ENCODE data around the gene ECI2. TPM values are rescaled to one million over a fixed set of nuclear protein-coding genes. Genes with fewer than 3 reads are reported as not detected.

Gene ECI2
- polyA plus RNA-seq, 2 of the 4 experiments (the other 2 are of a cell fraction): 48.1 to 68.9 TPM

DNA sequence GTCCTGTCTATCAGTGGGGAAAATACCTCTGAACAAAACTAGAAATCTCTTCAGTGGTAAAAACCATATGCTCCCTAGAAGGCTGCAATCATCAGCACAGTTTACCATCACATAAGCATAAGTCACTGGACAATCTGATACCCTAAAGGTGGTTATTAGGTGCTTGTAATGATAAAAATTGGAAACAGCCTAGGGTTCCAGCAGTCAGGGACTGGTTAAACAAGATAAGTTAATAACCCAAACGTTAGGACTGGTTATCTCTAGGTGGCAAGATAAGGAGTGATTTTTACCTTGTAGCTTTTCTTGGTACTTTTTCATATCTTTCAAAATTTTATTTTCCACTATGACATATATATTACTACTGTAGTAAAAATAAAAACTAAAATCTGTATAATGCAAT, 11.0 kb downstream of the ECI2 start:
- H3K27ac ChIP-seq: no peak overlapping the region
- H3K9me3 ChIP-seq: no peaks in the 10 kb centered on the region
- FAIRE-seq (no peak), DNase-seq (ENCODE audit: low read depth in 1 of 2, low spot score in 1 of 2) (no peak), ATAC-seq (no peak)
- no peak overlapping the region for H3K4me3 ChIP-seq
- POLR2A ChIA-PET: no interaction called here
- no peak overlapping the region for H3K4me2 ChIP-seq
- CTCF ChIA-PET: interaction anchor here (1.9 kb wide), 1 partner anchor 31 kb away, joined by 5 read pairs; no protein-coding TSS in a partner anchor
- TF ChIP-seq HEYL (CRISPR knock-in tag; IDR thresholded peaks at IDR 0.05) (no peak), ZFP36 (IDR thresholded peaks at IDR 0.05; ENCODE audit: borderline replicate concordance, partially characterized antibody) (no peak), PHF8 (IDR thresholded peaks at IDR 0.05; ENCODE audit: borderline replicate concordance, low read depth) (no peak), HDAC2 (IDR thresholded peaks at IDR 0.05) (no peak), ZSCAN20 (CRISPR knock-in tag; IDR thresholded peaks at IDR 0.05) (no peak), POLR2A (IDR thresholded peaks at IDR 0.05; ENCODE audit: low read length) (no peak), EP300 (IDR thresholded peaks at IDR 0.05) (no peak), KDM1A (IDR thresholded peaks at IDR 0.05; ENCODE audit: low read depth) (no peak), ZNF302 (CRISPR knock-in tag; IDR thresholded peaks at IDR 0.05) (no peak), SREBF2 (IDR thresholded peaks at IDR 0.05) (no peak), NFE2L2 (conservative IDR thresholded peaks at IDR 0.05; ENCODE audit: low read length) (no peak), HOXB5 (CRISPR knock-in tag; IDR thresholded peaks at IDR 0.05) (no peak), NPAS2 (CRISPR knock-in tag; IDR thresholded peaks at IDR 0.05; ENCODE audit: borderline replicate concordance) (no peak), TP53 (CRISPR knock-in tag; IDR thresholded peaks at IDR 0.05) (no peak)
- TF ChIP-seq, protein P1, sequence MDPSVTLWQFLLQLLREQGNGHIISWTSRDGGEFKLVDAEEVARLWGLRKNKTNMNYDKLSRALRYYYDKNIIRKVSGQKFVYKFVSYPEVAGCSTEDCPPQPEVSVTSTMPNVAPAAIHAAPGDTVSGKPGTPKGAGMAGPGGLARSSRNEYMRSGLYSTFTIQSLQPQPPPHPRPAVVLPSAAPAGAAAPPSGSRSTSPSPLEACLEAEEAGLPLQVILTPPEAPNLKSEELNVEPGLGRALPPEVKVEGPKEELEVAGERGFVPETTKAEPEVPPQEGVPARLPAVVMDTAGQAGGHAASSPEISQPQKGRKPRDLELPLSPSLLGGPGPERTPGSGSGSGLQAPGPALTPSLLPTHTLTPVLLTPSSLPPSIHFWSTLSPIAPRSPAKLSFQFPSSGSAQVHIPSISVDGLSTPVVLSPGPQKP (IDR thresholded peaks at IDR 0.05; ENCODE audit: low read depth, low read length): no peak
- 55% methylated on average over 1 of the region's 1 CpG for WGBS (ENCODE audit: missing lambda C conversion rate)
- peaks cover 24% of the 10 kb centered on the region for H3K4me1 ChIP-seq

DNA sequence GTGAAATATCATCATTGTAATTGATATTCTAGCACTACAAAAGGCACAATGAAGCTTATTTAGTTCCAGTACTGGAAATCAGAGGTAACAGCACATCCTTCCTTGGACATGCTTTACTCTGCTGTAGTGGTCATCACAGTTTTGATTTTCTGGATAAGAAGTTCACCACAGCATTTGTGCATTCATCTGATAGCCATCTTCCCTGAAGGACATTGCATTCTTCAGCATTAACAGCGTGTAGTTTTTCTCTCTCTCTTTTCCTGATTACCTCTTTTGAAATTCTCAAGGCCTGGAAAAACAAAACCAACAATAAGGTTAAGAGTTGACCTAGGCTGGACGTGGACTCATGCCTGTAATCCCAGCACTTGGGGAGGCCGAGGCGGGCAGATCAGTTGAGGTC, 19.6 kb downstream of the ECI2 start:
- Histone ChIP-seq H3K4me2 (no peak overlapping the region), H3K9me3 (0 out of 3 replicates have a peak, but pooled peaks cover 4% of the 10 kb centered on the region), H3K4me3 (no peak overlapping the region), H3K27ac (no peak overlapping the region), H3K4me1 (peaks cover 3% of the 10 kb centered on the region; the same call in 1 of the 3 replicates)
- ChIA-PET CTCF (interaction anchor here (0.7 to 1.4 kb wide), 3 partner anchors 33 to 796 kb away, joined by 3 to 4 read pairs (median 3); no protein-coding TSS in a partner anchor), POLR2A (no interaction called here)
- no peak for FAIRE-seq
- TF ChIP-seq FOSL2 (IDR thresholded peaks at IDR 0.05) (no peak), FOSL2 (CRISPR knock-in tag; IDR thresholded peaks at IDR 0.05) (no peak), MAX (IDR thresholded peaks at IDR 0.05) (no peak), ZC3H11A (IDR thresholded peaks at IDR 0.05) (no peak), EHMT2 (IDR thresholded peaks at IDR 0.05; ENCODE audit: low read depth) (no peak), CEBPB (IDR thresholded peaks at IDR 0.05) (no peak), SREBF2 (IDR thresholded peaks at IDR 0.05) (no peak), CTCF (IDR thresholded peaks at IDR 0.05) (no peak), RNF2 (IDR thresholded peaks at IDR 0.05; ENCODE audit: borderline replicate concordance, low read depth) (no peak), FOXS1 (CRISPR knock-in tag; IDR thresholded peaks at IDR 0.05) (no peak), CHD4 (IDR thresholded peaks at IDR 0.05; ENCODE audit: borderline replicate concordance) (no peak), EP300 (IDR thresholded peaks at IDR 0.05) (no peak), MAFK (IDR thresholded peaks at IDR 0.05; ENCODE audit: partially characterized antibody) (no peak), REST (IDR thresholded peaks at IDR 0.05) (no peak), HOXB5 (CRISPR knock-in tag; IDR thresholded peaks at IDR 0.05) (no peak)
- TF ChIP-seq, protein P2, sequence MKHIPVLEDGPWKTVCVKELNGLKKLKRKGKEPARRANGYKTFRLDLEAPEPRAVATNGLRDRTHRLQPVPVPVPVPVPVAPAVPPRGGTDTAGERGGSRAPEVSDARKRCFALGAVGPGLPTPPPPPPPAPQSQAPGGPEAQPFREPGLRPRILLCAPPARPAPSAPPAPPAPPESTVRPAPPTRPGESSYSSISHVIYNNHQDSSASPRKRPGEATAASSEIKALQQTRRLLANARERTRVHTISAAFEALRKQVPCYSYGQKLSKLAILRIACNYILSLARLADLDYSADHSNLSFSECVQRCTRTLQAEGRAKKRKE (CRISPR knock-in tag; IDR thresholded peaks at IDR 0.05; ENCODE audit: low read depth): no peak
- WGBS (ENCODE audit: missing lambda C conversion rate): 85% methylated on average over 4 of the region's 4 CpGs
- no peak for ATAC-seq
- no peak for DNase-seq (ENCODE audit: low read depth in 1 of 2, low spot score in 1 of 2)

Measured in A549 (cell line).